Stimulated activated CD8-positive, alpha-beta memory T cell treated with anti-CD3 and anti-CD28 coated beads, Interleukin-15, amount 100 ng/mL, for 24 hours (primary cell): ENCODE data around the gene EFCC1.
"Not testable (repeated sequence)": the region's sequence is repeated elsewhere in the genome, so short reads cannot be mapped to it uniquely, and the experiment has no call there.

Experiments used
- DNase-seq: peaks from one replicate; pipeline ENCODE4 v3.0.0-alpha.2; 2020; ENCODE audit warnings: low read depth

The EFCC1 gene

GRCh38 chr3:129081503-129081902, 80.4 kb downstream of the EFCC1 start:
- no peak for DNase-seq

GRCh38 chr3:129082026-129082425, 80.9 kb downstream of the EFCC1 start:
- no peak for DNase-seq

GRCh38 chr3:129084501-129084900, 83.4 kb downstream of the EFCC1 start:
- no peak for DNase-seq

- DNase-seq = no peak
These were observed 84.1 kb downstream of the EFCC1 start for GRCh38 chr3:129085165-129085715.

GRCh38 chr3:129085818-129086217, 84.7 kb downstream of the EFCC1 start:
- DNase-seq = no peak

- no peak for DNase-seq
These were observed 86.1 kb downstream of the EFCC1 start for GRCh38 chr3:129087138-129087702.

- DNase-seq = not testable (repeated sequence)
These were observed 86.8 kb downstream of the EFCC1 start for GRCh38 chr3:129087904-129088303.

GRCh38 chr3:129088312-129088711, 87.2 kb downstream of the EFCC1 start:
- DNase-seq = not testable (repeated sequence)
